CD4-positive, alpha-beta memory T cell (primary cell): Measurements from ENCODE around the gene GPC6. TPM values are rescaled to one million over a fixed set of nuclear protein-coding genes. Genes with fewer than 3 reads are reported as not detected.
A peak's percentile ranks its signal among the peaks of the same experiment; 100 is the strongest.

Experiments used
- CTCF ChIA-PET: fragments of 350-600 bp; sonication (Branson Sonifier 250); formaldehyde crosslinking; loops from one replicate; lab custom pipeline; 2021; ENCODE audit warnings: inconsistent platforms; ENCODE audit not compliant: partially characterized antibody; lab: Charles Lee
- POLR2A ChIA-PET: fragments of 350-600 bp; sonication (Branson Sonifier 250); formaldehyde crosslinking; loops from one replicate; lab custom pipeline; 2021; ENCODE audit not compliant: partially characterized antibody; lab: Charles Lee
- DNase-seq, 5 donors: peaks; one replicate each; pipeline versions ENCODE4 v3.0.0 to v3.0.0-alpha.2; 2020 to 2022; ENCODE audit warnings: mixed read lengths in 1 of 5
- H3K27ac ChIP-seq: one replicate; pipeline ENCODE4 v1.7.0; 2013; ENCODE audit warnings: low read depth, low read length
- H3K27me3 ChIP-seq: 2 replicates; pipeline ENCODE4 v1.7.0; 2013; ENCODE audit warnings: mild to moderate bottlenecking, low read length, moderate library complexity; ENCODE audit not compliant: insufficient read depth
- H3K36me3 ChIP-seq: 2 replicates; pipeline ENCODE4 v1.7.0; 2013; ENCODE audit warnings: mild to moderate bottlenecking, low read length, moderate library complexity; ENCODE audit not compliant: insufficient read depth
- H3K4me1 ChIP-seq: 2 replicates; pipeline ENCODE4 v1.7.0; 2013; ENCODE audit warnings: mild to moderate bottlenecking, low read length, moderate library complexity; ENCODE audit not compliant: insufficient read depth
- H3K4me3 ChIP-seq, 2 donors: one replicate each; pipeline ENCODE4 v1.7.0; 2013; ENCODE audit warnings: low read length in 2 of 2, mild to moderate bottlenecking in 1 of 2
- H3K9me3 ChIP-seq, 2 donors: one replicate each; pipeline ENCODE4 v1.7.0; 2013; ENCODE audit warnings: low read length in 2 of 2, control low read depth in 1 of 2; ENCODE audit not compliant: control insufficient read depth in 1 of 2
- H3K27ac Mint-ChIP-seq, 7 donors: one replicate each; pipeline ENCODE4 v1.8.0; 2020 to 2021; ENCODE audit warnings: mixed read lengths in 7 of 7, mild to moderate bottlenecking in 6 of 7, inconsistent platforms in 3 of 7, moderate library complexity in 3 of 7
- H3K27me3 Mint-ChIP-seq, 2 donors: one replicate each; pipeline ENCODE4 v1.8.0; 2020 to 2021; ENCODE audit warnings: mixed read lengths in 2 of 2
- H3K36me3 Mint-ChIP-seq, 2 donors: one replicate each; pipeline ENCODE4 v1.8.0; 2020 to 2021; ENCODE audit warnings: mixed read lengths in 2 of 2, inconsistent platforms in 1 of 2, mild to moderate bottlenecking in 1 of 2
- H3K4me1 Mint-ChIP-seq, 4 donors: one replicate each; pipeline ENCODE4 v1.8.0; 2020 to 2021; ENCODE audit warnings: mixed read lengths in 4 of 4, mild to moderate bottlenecking in 1 of 4
- H3K4me3 Mint-ChIP-seq, 8 donors: one replicate each; pipeline ENCODE4 v1.8.0; 2020 to 2021; ENCODE audit warnings: mixed read lengths in 8 of 8, mild to moderate bottlenecking in 7 of 8, moderate library complexity in 6 of 8, inconsistent platforms in 3 of 8
- H3K9me3 Mint-ChIP-seq, 8 donors: one replicate each; pipeline ENCODE4 v1.8.0; 2020 to 2021; ENCODE audit warnings: mixed read lengths in 8 of 8, mild to moderate bottlenecking in 5 of 8, inconsistent platforms in 3 of 8, moderate library complexity in 1 of 8
- intact Hi-C: fragments of 100-400 bp; cut with micrococcal nuclease; formaldehyde crosslinking; loops from one replicate; pipeline ENCODE4 v1.15.1; 2023
- polyA plus RNA-seq, 2 donors: library from polyadenylated mRNA; unstranded; fragments of 300-500 nt; fragmentation: Illumina TruSeq; gene quantifications; one replicate each; pipeline ENCODE4 v1.2.3, GENCODE V29; 2021
- total RNA-seq, 2 experiments: library from RNA; stranded (reverse); gene quantifications; one replicate each; pipeline ENCODE4 v1.2.3, GENCODE V29; 2021

GPC6 gene
- total and polyA plus RNA-seq, 4 experiments from 2014 or later = not detected

- Mint-ChIP-seq H3K27me3 (peaks cover 0 to 2% of the 10 kb centered on the region in 2 donors), H3K36me3 (no peaks in the 10 kb centered on the region), H3K4me3 (no peak overlapping the region), H3K27ac (no peak overlapping the region), H3K4me1 (no peaks in the 10 kb centered on the region), H3K9me3 (peaks cover 0 to 3% (median 0%) of the 10 kb centered on the region in 8 donors)
- no peak overlapping the region for H3K4me3 ChIP-seq
- ChIA-PET CTCF (no interaction called here), POLR2A (no interaction called here)
- no peaks in the 10 kb centered on the region for H3K36me3 ChIP-seq
- H3K4me1 ChIP-seq = no peaks in the 10 kb centered on the region
- intact Hi-C loops = no loop called here
- no peak overlapping the region for H3K27ac ChIP-seq
- no peaks in the 10 kb centered on the region for H3K27me3 ChIP-seq
- DNase-seq = no peak
- H3K9me3 ChIP-seq = no peaks in the 10 kb centered on the region
Measured at GRCh38 chr13:93746589-93746988, 520.0 kb downstream of the GPC6 start.

- Histone ChIP-seq H3K9me3 (no peaks in the 10 kb centered on the region), H3K27me3 (no peaks in the 10 kb centered on the region), H3K4me3 (no peak overlapping the region), H3K4me1 (no peaks in the 10 kb centered on the region), H3K36me3 (no peaks in the 10 kb centered on the region), H3K27ac (no peak overlapping the region)
- intact Hi-C loops = no loop called here
- Mint-ChIP-seq H3K36me3 (no peaks in the 10 kb centered on the region), H3K4me1 (no peaks in the 10 kb centered on the region), H3K4me3 (no peak overlapping the region), H3K9me3 (no peaks in the 10 kb centered on the region), H3K27ac (no peak overlapping the region), H3K27me3 (peaks cover 0 to 3% of the 10 kb centered on the region in 2 donors)
- DNase-seq = no peak
- ChIA-PET CTCF (no interaction called here), POLR2A (no interaction called here)
Measured at GRCh38 chr13:93750676-93751075, 524.1 kb downstream of the GPC6 start.

- Histone ChIP-seq H3K27me3 (no peaks in the 10 kb centered on the region), H3K27ac (no peak overlapping the region), H3K9me3 (no peaks in the 10 kb centered on the region), H3K4me1 (no peaks in the 10 kb centered on the region), H3K36me3 (no peaks in the 10 kb centered on the region), H3K4me3 (no peak overlapping the region)
- Mint-ChIP-seq H3K27me3 (peaks cover 0 to 3% of the 10 kb centered on the region in 2 donors), H3K9me3 (no peaks in the 10 kb centered on the region), H3K4me3 (no peak overlapping the region), H3K27ac (no peak overlapping the region), H3K4me1 (no peaks in the 10 kb centered on the region), H3K36me3 (no peaks in the 10 kb centered on the region)
- DNase-seq = no peak
- intact Hi-C loops = no loop called here
- POLR2A ChIA-PET = no interaction called here
- CTCF ChIA-PET = no interaction called here
Measured at GRCh38 chr13:93751117-93751516, 524.5 kb downstream of the GPC6 start.

GRCh38 chr13:93752541-93752940 is 525.9 kb downstream of the GPC6 start:
- Histone ChIP-seq H3K27ac (no peak overlapping the region), H3K4me3 (no peak overlapping the region), H3K9me3 (no peaks in the 10 kb centered on the region), H3K27me3 (no peaks in the 10 kb centered on the region), H3K4me1 (no peaks in the 10 kb centered on the region), H3K36me3 (no peaks in the 10 kb centered on the region)
- Mint-ChIP-seq H3K4me1 (no peaks in the 10 kb centered on the region), H3K36me3 (no peaks in the 10 kb centered on the region), H3K27ac (no peak overlapping the region), H3K9me3 (no peaks in the 10 kb centered on the region), H3K4me3 (no peak overlapping the region), H3K27me3 (peaks cover 0 to 3% of the 10 kb centered on the region in 2 donors)
- POLR2A ChIA-PET = no interaction called here
- CTCF ChIA-PET = no interaction called here
- DNase-seq = no peak
- intact Hi-C loops = no loop called here

- Mint-ChIP-seq H3K27ac (no peak overlapping the region), H3K4me1 (peaks cover 4 to 8% (median 5%) of the 10 kb centered on the region in 4 donors), H3K4me3 (no peak overlapping the region), H3K9me3 (no peaks in the 10 kb centered on the region), H3K36me3 (no peaks in the 10 kb centered on the region), H3K27me3 (peaks cover 0 to 3% of the 10 kb centered on the region in 2 donors)
- Histone ChIP-seq H3K4me1 (no peaks in the 10 kb centered on the region), H3K9me3 (no peaks in the 10 kb centered on the region), H3K27me3 (no peaks in the 10 kb centered on the region), H3K27ac (no peak overlapping the region), H3K4me3 (no peak overlapping the region), H3K36me3 (no peaks in the 10 kb centered on the region)
- no peak for DNase-seq
- ChIA-PET POLR2A (no interaction called here), CTCF (no interaction called here)
- intact Hi-C loops = no loop called here
Measured at GRCh38 chr13:93753639-93754038, 527.0 kb downstream of the GPC6 start.

GRCh38 chr13:93755341-93755740 is 528.7 kb downstream of the GPC6 start:
- Mint-ChIP-seq H3K27me3 (peaks cover 0 to 3% of the 10 kb centered on the region in 2 donors), H3K4me3 (no peak overlapping the region), H3K4me1 (peaks cover 8 to 14% (median 10%) of the 10 kb centered on the region in 4 donors), H3K27ac (no peak overlapping the region), H3K9me3 (no peaks in the 10 kb centered on the region), H3K36me3 (no peaks in the 10 kb centered on the region)
- Histone ChIP-seq H3K36me3 (no peaks in the 10 kb centered on the region), H3K9me3 (no peaks in the 10 kb centered on the region), H3K27me3 (no peaks in the 10 kb centered on the region), H3K27ac (no peak overlapping the region), H3K4me1 (no peaks in the 10 kb centered on the region), H3K4me3 (no peak overlapping the region)
- ChIA-PET POLR2A (no interaction called here), CTCF (no interaction called here)
- DNase-seq = no peak
- intact Hi-C loops = no loop called here

- Histone ChIP-seq H3K4me1 (no peaks in the 10 kb centered on the region), H3K36me3 (no peaks in the 10 kb centered on the region), H3K27me3 (no peaks in the 10 kb centered on the region), H3K9me3 (no peaks in the 10 kb centered on the region), H3K4me3 (no peak overlapping the region), H3K27ac (no peak overlapping the region)
- H3K27ac Mint-ChIP-seq = peak overlapping the region in 5 of 7 donors; percentile 17 to 64 (median 33)
- peak in 1 of 5 donors; percentile 5 for DNase-seq
- peaks cover 0 to 1% of the 10 kb centered on the region in 2 donors for H3K27me3 Mint-ChIP-seq
- ChIA-PET POLR2A (no interaction called here), CTCF (no interaction called here)
- peak overlapping the region in 6 of 8 donors; percentile 3 to 63 (median 15) for H3K4me3 Mint-ChIP-seq
- H3K4me1 Mint-ChIP-seq = peaks cover 8 to 14% (median 10%) of the 10 kb centered on the region in 4 donors
- peaks cover 0 to 5% (median under 1%) of the 10 kb centered on the region in 8 donors for H3K9me3 Mint-ChIP-seq
- no peaks in the 10 kb centered on the region for H3K36me3 Mint-ChIP-seq
- intact Hi-C loops = no loop called here
Measured at GRCh38 chr13:93758575-93758974, 532.0 kb downstream of the GPC6 start.
